H1 (cell line): Measurements from ENCODE around the gene NUTM1.

Experiments used
- ATF2 ChIP-seq: IDR thresholded peaks from 2 replicates; pipeline ENCODE4 v1.6.1; 2012; ENCODE audit warnings: low read length, inconsistent platforms
- CTCF ChIP-seq, 3 experiments: IDR thresholded peaks; 1 replicate in 2 of 3; 2 replicates in 1 of 3; pipeline versions ENCODE4 v1.5.1 to v1.6.1; 2011; ENCODE audit warnings: low read length in 3 of 3, mild to moderate bottlenecking in 3 of 3, inconsistent platforms in 2 of 3, low read depth in 1 of 3, moderate library complexity in 1 of 3; ENCODE audit not compliant: insufficient read depth in 1 of 3; ENCODE audit errors: control extremely low read depth in 1 of 3
- KDM5A ChIP-seq: fragments of 200-600 bp; IDR thresholded peaks from 2 replicates; pipeline ENCODE4 v1.7.1; 2012; ENCODE audit warnings: mild to moderate bottlenecking, low read length, inconsistent platforms, mixed read lengths
- POLR2A ChIP-seq, 2 experiments: IDR thresholded peaks; 1 replicate in 1 of 2; 2 replicates in 1 of 2; pipeline ENCODE4 v1.6.1; 2011; ENCODE audit warnings: low read depth in 2 of 2, low read length in 2 of 2, mild to moderate bottlenecking in 2 of 2; ENCODE audit errors: control extremely low read depth in 1 of 2
- RAD21 ChIP-seq, 2 experiments: IDR thresholded peaks in 1 of 2; conservative IDR thresholded peaks in 1 of 2; 2 replicates each; pipeline ENCODE4 v1.6.1; 2011; ENCODE audit warnings: low read depth in 2 of 2, low read length in 2 of 2, improper control_type of control experiment in 1 of 2, inconsistent platforms in 1 of 2, mild to moderate bottlenecking in 1 of 2, moderate library complexity in 1 of 2
- RXRA ChIP-seq: IDR thresholded peaks from 2 replicates; pipeline ENCODE4 v1.6.1; 2011; ENCODE audit warnings: low read depth, mild to moderate bottlenecking, low read length, moderate library complexity; ENCODE audit not compliant: insufficient read depth
- TAF1 ChIP-seq: IDR thresholded peaks from 2 replicates; pipeline ENCODE4 v1.6.1; 2011; ENCODE audit warnings: mild to moderate bottlenecking, low read depth, low read length
- USF2 ChIP-seq: IDR thresholded peaks from 2 replicates; pipeline ENCODE4 v1.6.1; 2011; ENCODE audit warnings: low read length, improper control_type of control experiment

GRCh38 chr15:34332553-34333120, 10.5 kb upstream of the NUTM1 start:
- no peak for TF ChIP-seq KDM5A
- TF ChIP-seq RAD21 (IDR thresholded peaks at IDR 0.05 in 1 of 2, conservative IDR thresholded peaks at IDR 0.05 in 1 of 2; ENCODE audit: low read depth in 2 of 2, low read length in 2 of 2): no peak
- TF ChIP-seq CTCF (IDR thresholded peaks at IDR 0.05; ENCODE audit: control extremely low read depth in 1 of 3, insufficient read depth in 1 of 3, low read depth in 1 of 3, low read length in 3 of 3): no peak
- no peak for TF ChIP-seq RXRA
- TF ChIP-seq ATF2: no peak
- no peak for TF ChIP-seq USF2
- no peak for TF ChIP-seq POLR2A (IDR thresholded peaks at IDR 0.05; ENCODE audit: control extremely low read depth in 1 of 2, low read depth in 2 of 2, low read length in 2 of 2)
- TF ChIP-seq TAF1: no peak
